Stimulated activated memory B cell treated with anti-CD40 and anti-IgM and Interleukin-4, amounts not matched to agents 10 μg/mL and 1 μg/mL and 100 μg/mL, for 72 hours (primary cell): ENCODE results near the gene MEX3D.
"Not testable (repeated sequence)": the region's sequence is repeated elsewhere in the genome, so short reads cannot be mapped to it uniquely, and the experiment has no call there.

ENCODE experiments used
- ATAC-seq: fragments of 150-1000 bp; cut with Tn5 transposase; 2 replicates; pipeline ENCODE4 v1.10.0; 2021
- H3K27ac Mint-ChIP-seq: one replicate; pipeline ENCODE4 v1.8.0; 2022; ENCODE audit warnings: mild to moderate bottlenecking, mixed read lengths
- H3K27me3 Mint-ChIP-seq: one replicate; pipeline ENCODE4 v1.8.0; 2022; ENCODE audit warnings: mixed read lengths
- H3K36me3 Mint-ChIP-seq: one replicate; pipeline ENCODE4 v1.8.0; 2022; ENCODE audit warnings: mixed read lengths
- H3K4me1 Mint-ChIP-seq: one replicate; pipeline ENCODE4 v1.8.0; 2022; ENCODE audit warnings: mixed read lengths
- H3K4me3 Mint-ChIP-seq: one replicate; pipeline ENCODE4 v1.8.0; 2022; ENCODE audit warnings: mild to moderate bottlenecking, moderate library complexity, mixed read lengths
- H3K9me3 Mint-ChIP-seq: one replicate; pipeline ENCODE4 v1.8.0; 2022; ENCODE audit warnings: mixed read lengths

Gene MEX3D

GRCh38 chr19:1539749-1540148 is 28.4 kb downstream of the MEX3D start:
- not testable (repeated sequence) for H3K9me3 Mint-ChIP-seq, H3K36me3 Mint-ChIP-seq, H3K4me3 Mint-ChIP-seq, H3K4me1 Mint-ChIP-seq, H3K27ac Mint-ChIP-seq, ATAC-seq
- H3K27me3 Mint-ChIP-seq: peaks cover 38% of the 10 kb centered on the region

- Mint-ChIP-seq H3K27ac (no peak overlapping the region), H3K27me3 (peaks cover 42% of the 10 kb centered on the region), H3K4me1 (no peaks in the 10 kb centered on the region), H3K4me3 (no peak overlapping the region), H3K9me3 (no peaks in the 10 kb centered on the region), H3K36me3 (no peaks in the 10 kb centered on the region)
- peak; percentile 24 for ATAC-seq
Observed at GRCh38 chr19:1538978-1539377, 29.1 kb downstream of the MEX3D start.

GRCh38 chr19:1535699-1536098 is 32.4 kb downstream of the MEX3D start:
- not testable (repeated sequence) for H3K4me3 Mint-ChIP-seq, H3K9me3 Mint-ChIP-seq, H3K36me3 Mint-ChIP-seq, ATAC-seq, H3K27ac Mint-ChIP-seq, H3K4me1 Mint-ChIP-seq
- H3K27me3 Mint-ChIP-seq: peaks cover 55% of the 10 kb centered on the region

GRCh38 chr19:1534972-1535371 is 33.2 kb downstream of the MEX3D start:
- ATAC-seq: no peak
- no peak overlapping the region for H3K4me3 Mint-ChIP-seq
- H3K36me3 Mint-ChIP-seq: no peaks in the 10 kb centered on the region
- peaks cover 55% of the 10 kb centered on the region for H3K27me3 Mint-ChIP-seq
- H3K27ac Mint-ChIP-seq: no peak overlapping the region
- no peaks in the 10 kb centered on the region for H3K4me1 Mint-ChIP-seq
- no peaks in the 10 kb centered on the region for H3K9me3 Mint-ChIP-seq

GRCh38 chr19:1533510-1534150 is 34.5 kb downstream of the MEX3D start:
- H3K36me3 Mint-ChIP-seq: no peaks in the 10 kb centered on the region
- ATAC-seq: no peak
- no peak overlapping the region for H3K27ac Mint-ChIP-seq
- H3K4me3 Mint-ChIP-seq: no peak overlapping the region
- H3K9me3 Mint-ChIP-seq: no peaks in the 10 kb centered on the region
- no peaks in the 10 kb centered on the region for H3K4me1 Mint-ChIP-seq
- H3K27me3 Mint-ChIP-seq: peaks cover 65% of the 10 kb centered on the region

- no peak overlapping the region for H3K4me3 Mint-ChIP-seq
- no peaks in the 10 kb centered on the region for H3K36me3 Mint-ChIP-seq
- peaks cover 75% of the 10 kb centered on the region for H3K27me3 Mint-ChIP-seq
- H3K4me1 Mint-ChIP-seq: no peaks in the 10 kb centered on the region
- H3K9me3 Mint-ChIP-seq: no peaks in the 10 kb centered on the region
- no peak for ATAC-seq
- no peak overlapping the region for H3K27ac Mint-ChIP-seq
Observed at GRCh38 chr19:1532003-1532402, 36.1 kb downstream of the MEX3D start.

GRCh38 chr19:1531587-1531986 is 36.5 kb downstream of the MEX3D start:
- H3K36me3 Mint-ChIP-seq: no peaks in the 10 kb centered on the region
- no peaks in the 10 kb centered on the region for H3K9me3 Mint-ChIP-seq
- H3K4me3 Mint-ChIP-seq: no peak overlapping the region
- no peak overlapping the region for H3K27ac Mint-ChIP-seq
- H3K4me1 Mint-ChIP-seq: no peaks in the 10 kb centered on the region
- H3K27me3 Mint-ChIP-seq: peaks cover 79% of the 10 kb centered on the region
- no peak for ATAC-seq

GRCh38 chr19:1530856-1531255 is 37.3 kb downstream of the MEX3D start:
- H3K4me1 Mint-ChIP-seq, H3K9me3 Mint-ChIP-seq, H3K27ac Mint-ChIP-seq, ATAC-seq, H3K4me3 Mint-ChIP-seq, H3K36me3 Mint-ChIP-seq: not testable (repeated sequence)
- peaks cover 86% of the 10 kb centered on the region for H3K27me3 Mint-ChIP-seq

- H3K9me3 Mint-ChIP-seq: no peaks in the 10 kb centered on the region
- H3K4me3 Mint-ChIP-seq: no peak overlapping the region
- H3K27me3 Mint-ChIP-seq: peaks cover 88% of the 10 kb centered on the region
- H3K27ac Mint-ChIP-seq: no peak overlapping the region
- H3K36me3 Mint-ChIP-seq: no peaks in the 10 kb centered on the region
- no peak for ATAC-seq
- H3K4me1 Mint-ChIP-seq: peaks cover 5% of the 10 kb centered on the region
Observed at GRCh38 chr19:1529430-1529816, 38.7 kb downstream of the MEX3D start.

GRCh38 chr19:1528596-1529429 is 39.3 kb downstream of the MEX3D start:
- Mint-ChIP-seq H3K27me3 (peaks cover 88% of the 10 kb centered on the region), H3K4me1 (peaks cover 8% of the 10 kb centered on the region), H3K36me3 (no peaks in the 10 kb centered on the region), H3K4me3 (no peak overlapping the region), H3K9me3 (no peaks in the 10 kb centered on the region), H3K27ac (no peak overlapping the region)
- ATAC-seq: no peak

GRCh38 chr19:1527650-1528309 is 40.3 kb downstream of the MEX3D start:
- H3K36me3 Mint-ChIP-seq: no peaks in the 10 kb centered on the region
- H3K27me3 Mint-ChIP-seq: peaks cover 86% of the 10 kb centered on the region
- H3K4me3 Mint-ChIP-seq: no peak overlapping the region
- H3K9me3 Mint-ChIP-seq: no peaks in the 10 kb centered on the region
- ATAC-seq: no peak
- H3K4me1 Mint-ChIP-seq: peaks cover 8% of the 10 kb centered on the region
- H3K27ac Mint-ChIP-seq: no peak overlapping the region

- H3K27ac Mint-ChIP-seq: no peak overlapping the region
- H3K4me3 Mint-ChIP-seq: no peak overlapping the region
- no peaks in the 10 kb centered on the region for H3K36me3 Mint-ChIP-seq
- no peak for ATAC-seq
- peaks cover 8% of the 10 kb centered on the region for H3K4me1 Mint-ChIP-seq
- peaks cover 87% of the 10 kb centered on the region for H3K27me3 Mint-ChIP-seq
- H3K9me3 Mint-ChIP-seq: no peaks in the 10 kb centered on the region
Observed at GRCh38 chr19:1526979-1527649, 41.0 kb downstream of the MEX3D start.

- Mint-ChIP-seq H3K4me1 (peaks cover 8% of the 10 kb centered on the region), H3K27me3 (peaks cover 87% of the 10 kb centered on the region), H3K36me3 (no peaks in the 10 kb centered on the region), H3K9me3 (no peaks in the 10 kb centered on the region), H3K4me3 (no peak overlapping the region), H3K27ac (no peak overlapping the region)
- no peak for ATAC-seq
Observed at GRCh38 chr19:1526066-1526778, 41.9 kb downstream of the MEX3D start.

- no peak overlapping the region for H3K4me3 Mint-ChIP-seq
- H3K27ac Mint-ChIP-seq: no peak overlapping the region
- H3K4me1 Mint-ChIP-seq: peaks cover 8% of the 10 kb centered on the region
- H3K27me3 Mint-ChIP-seq: peaks cover 81% of the 10 kb centered on the region
- ATAC-seq: no peak
- no peaks in the 10 kb centered on the region for H3K9me3 Mint-ChIP-seq
- H3K36me3 Mint-ChIP-seq: no peaks in the 10 kb centered on the region
Observed at GRCh38 chr19:1525343-1525742, 42.8 kb downstream of the MEX3D start.

GRCh38 chr19:1524972-1525325 is 43.2 kb downstream of the MEX3D start:
- Mint-ChIP-seq H3K4me1 (peaks cover 8% of the 10 kb centered on the region), H3K27ac (no peak overlapping the region), H3K9me3 (no peaks in the 10 kb centered on the region), H3K27me3 (peaks cover 77% of the 10 kb centered on the region), H3K36me3 (no peaks in the 10 kb centered on the region), H3K4me3 (no peak overlapping the region)
- ATAC-seq: no peak
